ENCODE data around the gene FGD6. TPM values are rescaled to one million over a fixed set of nuclear protein-coding genes. Genes with fewer than 3 reads are reported as not detected.

The FGD6 gene
- polyA plus RNA-seq, 1 donor (not counting 4 experiments of a cell fraction or from before 2014, with no cell fraction given): 54.2 TPM

DNA sequence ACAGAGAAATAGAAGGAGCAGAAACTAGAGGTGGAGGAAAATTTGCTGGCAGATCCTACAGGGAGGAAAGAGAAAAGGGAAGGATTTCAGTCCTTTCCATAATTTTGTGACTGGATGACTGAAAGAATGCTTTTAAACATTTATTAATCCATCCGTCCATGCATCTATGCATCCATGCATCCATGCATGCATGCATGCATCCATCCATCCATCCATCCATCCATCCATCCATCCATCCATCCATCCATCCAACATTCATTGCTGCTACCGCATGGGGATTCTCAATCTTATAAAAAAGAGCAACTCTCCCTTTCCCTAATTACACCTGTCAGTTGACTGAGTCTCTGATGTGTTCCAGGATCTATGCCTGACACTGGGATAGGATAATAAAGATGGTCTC lies 88.2 kb downstream of the FGD6 start:
- Histone ChIP-seq H3K4me1 (ENCODE audit: control insufficient read depth, extremely low read depth, insufficient read depth, low read length) (no peaks in the 10 kb centered on the region), H4K20me1 (ENCODE audit: control insufficient read depth, extremely low read depth, insufficient read depth, low read length) (no peaks in the 10 kb centered on the region), H2AFZ (ENCODE audit: control insufficient read depth, low read length) (no peak overlapping the region), H3K9ac (ENCODE audit: control insufficient read depth, extremely low read depth, insufficient read depth, low read length) (no peak overlapping the region), H3K4me3 (ENCODE audit: control insufficient read depth in 2 of 3, extremely low read depth in 1 of 3, insufficient read depth in 2 of 3, low read depth in 1 of 3, low read length in 3 of 3) (no peak overlapping the region), H3K79me2 (ENCODE audit: control insufficient read depth, insufficient read depth, low read length) (no peaks in the 10 kb centered on the region), H3K36me3 (ENCODE audit: control insufficient read depth in 2 of 2, extremely low read depth in 1 of 2, insufficient read depth in 2 of 2, low read length in 2 of 2) (peaks cover 19 to 24% of the 10 kb centered on the region in 2 experiments), H3K9me3 (ENCODE audit: control insufficient read depth, low read depth, low read length) (no peaks in the 10 kb centered on the region), H3K27ac (ENCODE audit: control insufficient read depth, insufficient read depth, low read length) (no peak overlapping the region), H3K27me3 (ENCODE audit: control insufficient read depth, extremely low read depth, insufficient read depth, low read length) (no peaks in the 10 kb centered on the region), H3K9me1 (ENCODE audit: control insufficient read depth, extremely low read depth, insufficient read depth, low read length) (no peaks in the 10 kb centered on the region), H3K4me2 (ENCODE audit: control insufficient read depth, extremely low read depth, insufficient read depth, low read depth, low read length) (no peak overlapping the region)
- FAIRE-seq: no peak
- TF ChIP-seq EZH2 (IDR thresholded peaks at IDR 0.05; ENCODE audit: low read length): no peak
- TF ChIP-seq, protein P1, sequence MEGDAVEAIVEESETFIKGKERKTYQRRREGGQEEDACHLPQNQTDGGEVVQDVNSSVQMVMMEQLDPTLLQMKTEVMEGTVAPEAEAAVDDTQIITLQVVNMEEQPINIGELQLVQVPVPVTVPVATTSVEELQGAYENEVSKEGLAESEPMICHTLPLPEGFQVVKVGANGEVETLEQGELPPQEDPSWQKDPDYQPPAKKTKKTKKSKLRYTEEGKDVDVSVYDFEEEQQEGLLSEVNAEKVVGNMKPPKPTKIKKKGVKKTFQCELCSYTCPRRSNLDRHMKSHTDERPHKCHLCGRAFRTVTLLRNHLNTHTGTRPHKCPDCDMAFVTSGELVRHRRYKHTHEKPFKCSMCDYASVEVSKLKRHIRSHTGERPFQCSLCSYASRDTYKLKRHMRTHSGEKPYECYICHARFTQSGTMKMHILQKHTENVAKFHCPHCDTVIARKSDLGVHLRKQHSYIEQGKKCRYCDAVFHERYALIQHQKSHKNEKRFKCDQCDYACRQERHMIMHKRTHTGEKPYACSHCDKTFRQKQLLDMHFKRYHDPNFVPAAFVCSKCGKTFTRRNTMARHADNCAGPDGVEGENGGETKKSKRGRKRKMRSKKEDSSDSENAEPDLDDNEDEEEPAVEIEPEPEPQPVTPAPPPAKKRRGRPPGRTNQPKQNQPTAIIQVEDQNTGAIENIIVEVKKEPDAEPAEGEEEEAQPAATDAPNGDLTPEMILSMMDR (optimal IDR thresholded peaks at IDR 0.05 in 1 of 3, IDR thresholded peaks at IDR 0.05 in 1 of 3, conservative IDR thresholded peaks at IDR 0.05 in 1 of 3; ENCODE audit: extremely low read depth in 1 of 3, insufficient read depth in 2 of 3, low read length in 3 of 3): no peak
- no peak for DNase-seq (ENCODE audit: low read depth, low spot score)
- dilution Hi-C loops (cut with MboI; ENCODE audit: extremely low pct_ligation_motif_present, low sequenced_read_pairs): no loop called here

DNA sequence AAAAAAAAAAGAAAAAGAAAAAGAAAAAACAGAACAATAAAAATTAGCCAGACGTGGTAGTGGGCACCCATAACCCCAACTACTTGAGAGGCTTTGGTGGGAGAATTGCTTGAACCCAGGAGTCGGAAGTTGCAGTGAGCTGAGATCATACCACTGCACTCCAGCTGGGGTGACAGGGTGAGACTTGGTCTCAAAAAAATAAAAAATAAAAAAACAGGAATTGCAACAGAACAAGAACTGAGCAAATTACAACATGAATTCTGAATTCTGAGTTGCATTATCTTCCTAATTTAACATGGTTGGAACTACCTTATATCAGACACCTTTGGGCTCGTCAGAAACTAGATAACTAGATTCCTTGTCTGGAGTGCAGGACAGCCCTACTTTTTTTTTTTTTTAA lies 90.5 kb downstream of the FGD6 start:
- peaks cover 19 to 21% of the 10 kb centered on the region in 2 experiments for H3K36me3 ChIP-seq (ENCODE audit: control insufficient read depth in 2 of 2, extremely low read depth in 1 of 2, insufficient read depth in 2 of 2, low read length in 2 of 2)
- no peaks in the 10 kb centered on the region for H3K79me2 ChIP-seq (ENCODE audit: control insufficient read depth, insufficient read depth, low read length)
- FAIRE-seq: no peak

More for the DNA sequence above, 90.5 kb downstream of the FGD6 start:
- Histone ChIP-seq H3K27ac (ENCODE audit: control insufficient read depth, insufficient read depth, low read length) (no peak overlapping the region), H3K9me1 (ENCODE audit: control insufficient read depth, extremely low read depth, insufficient read depth, low read length) (no peaks in the 10 kb centered on the region), H3K4me1 (ENCODE audit: control insufficient read depth, extremely low read depth, insufficient read depth, low read length) (no peaks in the 10 kb centered on the region), H3K4me3 (ENCODE audit: control insufficient read depth in 2 of 3, extremely low read depth in 1 of 3, insufficient read depth in 2 of 3, low read depth in 1 of 3, low read length in 3 of 3) (no peak overlapping the region), H2AFZ (ENCODE audit: control insufficient read depth, low read length) (no peak overlapping the region), H3K4me2 (ENCODE audit: control insufficient read depth, extremely low read depth, insufficient read depth, low read depth, low read length) (no peak overlapping the region), H3K9me3 (ENCODE audit: control insufficient read depth, low read depth, low read length) (no peaks in the 10 kb centered on the region), H3K9ac (ENCODE audit: control insufficient read depth, extremely low read depth, insufficient read depth, low read length) (no peak overlapping the region), H4K20me1 (ENCODE audit: control insufficient read depth, extremely low read depth, insufficient read depth, low read length) (no peaks in the 10 kb centered on the region), H3K27me3 (ENCODE audit: control insufficient read depth, extremely low read depth, insufficient read depth, low read length) (no peaks in the 10 kb centered on the region)
- TF ChIP-seq, protein P1 (optimal IDR thresholded peaks at IDR 0.05 in 1 of 3, IDR thresholded peaks at IDR 0.05 in 1 of 3, conservative IDR thresholded peaks at IDR 0.05 in 1 of 3; ENCODE audit: extremely low read depth in 1 of 3, insufficient read depth in 2 of 3, low read length in 3 of 3): no peak
- no peak for TF ChIP-seq EZH2 (IDR thresholded peaks at IDR 0.05; ENCODE audit: low read length)
- dilution Hi-C loops (cut with MboI; ENCODE audit: extremely low pct_ligation_motif_present, low sequenced_read_pairs): no loop called here
- DNase-seq (ENCODE audit: low read depth, low spot score): no peak

Data from keratinocyte (primary cell).